IPS-18c (cell line): ENCODE measurements around the gene MEGF9.
A peak's percentile ranks its signal among the peaks of the same experiment; 100 is the strongest.
"Not testable (repeated sequence)": the region's sequence is repeated elsewhere in the genome, so short reads cannot be mapped to it uniquely, and the experiment has no call there.

Experiments
- H3K4me3 ChIP-seq: 2 replicates; pipeline ENCODE4 v1.7.0; 2013; ENCODE audit warnings: low read depth, mild to moderate bottlenecking, low read length, moderate library complexity; ENCODE audit not compliant: insufficient read depth
- H3K9me3 ChIP-seq: one replicate; pipeline ENCODE4 v1.6.1; 2013; ENCODE audit warnings: mild to moderate bottlenecking, low read length, moderate library complexity; ENCODE audit not compliant: control insufficient read depth, insufficient read depth

Gene MEGF9

GRCh38 chr9:120714088-120714845 lies at the start of gene MEGF9:
Gene MEGF9, minus strand, starts transcription at chr9:120714470. Its CDS starts 112 bp downstream, at chr9:120714358.
- H3K4me3 ChIP-seq: peak within 1 kb of the TSS; percentile 81
- H3K9me3 ChIP-seq: no peaks in the 10 kb centered on the region

- Histone ChIP-seq H3K9me3 (no peaks in the 10 kb centered on the region), H3K4me3 (no peak overlapping the region)
Observed at GRCh38 chr9:120761006-120761405, 46.7 kb upstream of the MEGF9 start.

GRCh38 chr9:120759755-120760400 lies 45.6 kb upstream of the MEGF9 start:
- Histone ChIP-seq H3K9me3 (no peaks in the 10 kb centered on the region), H3K4me3 (no peak overlapping the region)

GRCh38 chr9:120758544-120758943 lies 44.3 kb upstream of the MEGF9 start:
- H3K4me3 ChIP-seq: no peak overlapping the region
- no peaks in the 10 kb centered on the region for H3K9me3 ChIP-seq

- H3K4me3 ChIP-seq: no peak overlapping the region
Observed at GRCh38 chr9:120757026-120757913, 43.0 kb upstream of the MEGF9 start.

GRCh38 chr9:120756531-120756930 lies 42.3 kb upstream of the MEGF9 start:
- Histone ChIP-seq H3K4me3 (no peak overlapping the region), H3K9me3 (no peaks in the 10 kb centered on the region)

More at GRCh38 chr9:120757026-120757913, 43.0 kb upstream of the MEGF9 start:
- H3K9me3 ChIP-seq: no peaks in the 10 kb centered on the region

GRCh38 chr9:120755810-120756434 lies 41.7 kb upstream of the MEGF9 start:
- Histone ChIP-seq H3K4me3 (no peak overlapping the region), H3K9me3 (no peaks in the 10 kb centered on the region)

GRCh38 chr9:120755044-120755443 lies 40.8 kb upstream of the MEGF9 start:
- H3K9me3 ChIP-seq: no peaks in the 10 kb centered on the region
- H3K4me3 ChIP-seq: no peak overlapping the region

GRCh38 chr9:120750421-120750820 lies 36.2 kb upstream of the MEGF9 start:
- Histone ChIP-seq H3K9me3 (peaks cover 2% of the 10 kb centered on the region), H3K4me3 (no peak overlapping the region)

GRCh38 chr9:120746366-120746765 lies 32.1 kb upstream of the MEGF9 start:
- not testable (repeated sequence) for H3K4me3 ChIP-seq, H3K9me3 ChIP-seq

GRCh38 chr9:120745278-120745677 lies 31.0 kb upstream of the MEGF9 start:
- H3K4me3 ChIP-seq: no peak overlapping the region
- H3K9me3 ChIP-seq: peaks cover 2% of the 10 kb centered on the region

- H3K4me3 ChIP-seq: no peak overlapping the region
- H3K9me3 ChIP-seq: peaks cover 2% of the 10 kb centered on the region
Observed at GRCh38 chr9:120742951-120743416, 28.7 kb upstream of the MEGF9 start.

GRCh38 chr9:120741701-120742100 lies 27.4 kb upstream of the MEGF9 start:
- no peak overlapping the region for H3K4me3 ChIP-seq
- H3K9me3 ChIP-seq: no peaks in the 10 kb centered on the region

- H3K4me3 ChIP-seq: no peak overlapping the region
- no peaks in the 10 kb centered on the region for H3K9me3 ChIP-seq
Observed at GRCh38 chr9:120741191-120741590, 26.9 kb upstream of the MEGF9 start.

GRCh38 chr9:120740132-120740531 lies 25.9 kb upstream of the MEGF9 start:
- Histone ChIP-seq H3K4me3 (no peak overlapping the region), H3K9me3 (no peaks in the 10 kb centered on the region)

- Histone ChIP-seq H3K4me3 (no peak overlapping the region), H3K9me3 (no peaks in the 10 kb centered on the region)
Observed at GRCh38 chr9:120737416-120738165, 23.3 kb upstream of the MEGF9 start.
